CD4-positive, alpha-beta T cell (primary cell): ENCODE data around the gene PCSK4. TPM values are rescaled to one million over a fixed set of nuclear protein-coding genes. Genes with fewer than 3 reads are reported as not detected.

ENCODE experiments used
- ATAC-seq: fragments of 200-7000 bp; cut with Tn5 transposase; one replicate; pipeline ENCODE4 v1.10.0; 2022; ENCODE audit warnings: mild to moderate bottlenecking; ENCODE audit not compliant: poor library complexity
- CTCF ChIA-PET: fragments of 350-600 bp; sonication (Branson Sonifier 250); formaldehyde crosslinking; loops from one replicate; lab custom pipeline; 2021; ENCODE audit warnings: antibody characterized with exemption, inconsistent platforms; lab: Charles Lee
- POLR2A ChIA-PET: fragments of 350-600 bp; sonication (Branson Sonifier 250); formaldehyde crosslinking; loops from one replicate; lab custom pipeline; 2021; ENCODE audit warnings: antibody characterized with exemption, inconsistent platforms; lab: Charles Lee
- DNase-seq, 14 experiments: peaks; one replicate each; pipeline ENCODE4 v3.0.0-alpha.2; 2013 to 2020; ENCODE audit warnings: mixed read lengths in 2 of 14
- H3K27ac ChIP-seq, 2 donors: one replicate each; pipeline versions ENCODE4 v1.5.1 to v1.7.0; 2013; ENCODE audit warnings: low read length in 2 of 2, low read depth in 1 of 2, mild to moderate bottlenecking in 1 of 2
- H3K27me3 ChIP-seq, 2 experiments: 1 replicate in 1 of 2; 2 replicates in 1 of 2; pipeline versions ENCODE4 v1.6.1 to v1.7.0; 2013; ENCODE audit warnings: low read length in 2 of 2, control low read depth in 1 of 2, mild to moderate bottlenecking in 1 of 2, moderate library complexity in 1 of 2; ENCODE audit not compliant: insufficient read depth in 2 of 2, control insufficient read depth in 1 of 2
- H3K36me3 ChIP-seq: one replicate; pipeline ENCODE4 v1.6.1; 2013; ENCODE audit warnings: low read length, control low read depth; ENCODE audit not compliant: insufficient read depth
- H3K4me1 ChIP-seq: one replicate; pipeline ENCODE4 v1.6.1; 2013; ENCODE audit warnings: low read length, control low read depth; ENCODE audit not compliant: insufficient read depth
- H3K4me3 ChIP-seq: one replicate; pipeline ENCODE4 v1.5.1; 2013; ENCODE audit warnings: mild to moderate bottlenecking, low read length, moderate library complexity
- H3K9me3 ChIP-seq, 2 experiments: 1 replicate in 1 of 2; 2 replicates in 1 of 2; pipeline versions ENCODE4 v1.6.1 to v1.7.0; 2013; ENCODE audit warnings: low read length in 2 of 2, mild to moderate bottlenecking in 2 of 2, control low read depth in 1 of 2, moderate library complexity in 1 of 2; ENCODE audit not compliant: control insufficient read depth in 1 of 2, insufficient read depth in 1 of 2
- H3K27ac Mint-ChIP-seq: one replicate; pipeline ENCODE4 v1.8.0; 2020; ENCODE audit warnings: mixed read lengths
- H3K27me3 Mint-ChIP-seq: one replicate; pipeline ENCODE4 v1.8.0; 2021; ENCODE audit warnings: mixed read lengths
- H3K36me3 Mint-ChIP-seq: one replicate; pipeline ENCODE4 v1.8.0; 2021; ENCODE audit warnings: low read depth, mixed read lengths
- H3K4me1 Mint-ChIP-seq: one replicate; pipeline ENCODE4 v1.8.0; 2021; ENCODE audit warnings: low read depth, mixed read lengths
- H3K4me3 Mint-ChIP-seq: one replicate; pipeline ENCODE4 v1.8.0; 2020; ENCODE audit warnings: mild to moderate bottlenecking, mixed read lengths
- H3K9me3 Mint-ChIP-seq: one replicate; pipeline ENCODE4 v1.8.0; 2020; ENCODE audit warnings: mixed read lengths
- CTCF ChIP-seq: fragments of 200-600 bp; IDR thresholded peaks from one replicate; pipeline ENCODE4 v1.8.0; 2022; ENCODE audit warnings: antibody characterized with exemption, mild to moderate bottlenecking
- intact Hi-C, 2 experiments: fragments of 100-400 bp; cut with DNase I in 1 of 2; cut with micrococcal nuclease in 1 of 2; formaldehyde crosslinking; loops; one replicate each; pipeline versions ENCODE4 v1.15.1 to v1.9.0; 2023 to 2025; cut with DNase I, micrococcal nuclease
- total RNA-seq, 174 experiments: library from RNA in 2 of 174; stranded (reverse) in 2 of 174; gene quantifications; one replicate each; pipeline ENCODE4 v1.2.3 and lab custom pipeline; 2021 to 2026

PCSK4 gene
- total RNA-seq, 2 experiments from 2014 or later, result 4.2 to 5.2 TPM

GRCh38 chr19:1495051-1495798, 5.1 kb upstream of the PCSK4 start:
- peaks cover 6% of the 10 kb centered on the region for H3K4me1 Mint-ChIP-seq
- TF ChIP-seq CTCF, result no peak
- Histone ChIP-seq H3K4me3 (no peak overlapping the region), H3K27ac (no peak overlapping the region), H3K36me3 (no peaks in the 10 kb centered on the region), H3K4me1 (peaks cover 11% of the 10 kb centered on the region), H3K27me3 (peaks cover 0 to 3% of the 10 kb centered on the region in 2 experiments), H3K9me3 (peaks cover 0 to 14% of the 10 kb centered on the region in 2 experiments)
- no peaks in the 10 kb centered on the region for H3K27me3 Mint-ChIP-seq
- ATAC-seq (no peak), DNase-seq (no peak)
- no peak overlapping the region for H3K4me3 Mint-ChIP-seq
- intact Hi-C loops, result no loop called here
- no peak overlapping the region for H3K27ac Mint-ChIP-seq
- ChIA-PET POLR2A (no interaction called here), CTCF (no interaction called here)
- peaks cover 4% of the 10 kb centered on the region for H3K36me3 Mint-ChIP-seq
- no peaks in the 10 kb centered on the region for H3K9me3 Mint-ChIP-seq

GRCh38 chr19:1494115-1494815, 4.1 kb upstream of the PCSK4 start:
- no peak overlapping the region for H3K4me3 Mint-ChIP-seq
- ChIA-PET POLR2A (no interaction called here), CTCF (no interaction called here)
- H3K36me3 Mint-ChIP-seq, result peaks cover 4% of the 10 kb centered on the region
- H3K27ac Mint-ChIP-seq, result no peak overlapping the region
- H3K4me3 ChIP-seq, result no peak overlapping the region
- H3K27me3 Mint-ChIP-seq, result no peaks in the 10 kb centered on the region
- peaks cover 0 to 14% of the 10 kb centered on the region in 2 experiments for H3K9me3 ChIP-seq
- DNase-seq (no peak), ATAC-seq (no peak)
- no peak overlapping the region for H3K27ac ChIP-seq
- no peaks in the 10 kb centered on the region for H3K9me3 Mint-ChIP-seq
- peaks cover 11% of the 10 kb centered on the region for H3K4me1 Mint-ChIP-seq
- H3K27me3 ChIP-seq, result peaks cover 0 to 3% of the 10 kb centered on the region in 2 experiments
- H3K36me3 ChIP-seq, result no peaks in the 10 kb centered on the region
- peaks cover 21% of the 10 kb centered on the region for H3K4me1 ChIP-seq
- intact Hi-C loops, result no loop called here
- no peak for TF ChIP-seq CTCF

GRCh38 chr19:1492474-1493006, 2.4 kb upstream of the PCSK4 start:
- ChIA-PET CTCF (no interaction called here), POLR2A (no interaction called here)
- intact Hi-C loops, result loop anchor here in 1 of 2 experiments (1.0 kb wide), 1 partner anchor 25 kb away; no protein-coding TSS in a partner anchor
- Mint-ChIP-seq H3K36me3 (peaks cover 4% of the 10 kb centered on the region), H3K27me3 (no peaks in the 10 kb centered on the region), H3K4me3 (peak overlapping the region; percentile 84), H3K27ac (no peak overlapping the region), H3K4me1 (peaks cover 12% of the 10 kb centered on the region), H3K9me3 (no peaks in the 10 kb centered on the region)
- ATAC-seq, result no peak
- Histone ChIP-seq H3K9me3 (peaks cover 0 to 8% of the 10 kb centered on the region in 2 experiments), H3K4me1 (peaks cover 23% of the 10 kb centered on the region), H3K4me3 (no peak overlapping the region), H3K27me3 (peaks cover 0 to 3% of the 10 kb centered on the region in 2 experiments), H3K27ac (no peak overlapping the region), H3K36me3 (no peaks in the 10 kb centered on the region)
- no peak for TF ChIP-seq CTCF
- no peak for DNase-seq
